Body of pancreas (tissue), 4 donors: ENCODE data around the gene LRRC45. TPM values are rescaled to one million over a fixed set of nuclear protein-coding genes. Genes with fewer than 3 reads are reported as not detected.

ENCODE experiments used
- ATAC-seq: fragments of 150-250 bp; one replicate; pipeline ENCODE4 v1.9.1; 2016
- DNase-seq, 4 donors: peaks; one replicate each; pipeline ENCODE4 v3.0.0-alpha.2; 2019
- H3K27ac ChIP-seq, 4 donors: fragments of 200-600 bp; sonication (generic); 1 replicate in 3 of 4; 2 replicates in 1 of 4; pipeline versions ENCODE4 v1.5.1 to v1.6.1; 2016 to 2019; ENCODE audit warnings: mild to moderate bottlenecking in 1 of 4, mixed read lengths in 1 of 4, moderate library complexity in 1 of 4
- H3K27me3 ChIP-seq, 2 donors: fragments of 200-600 bp; sonication (generic); one replicate each; pipeline ENCODE4 v1.6.0; 2016; ENCODE audit warnings: mild to moderate bottlenecking in 1 of 2
- H3K36me3 ChIP-seq, 2 donors: fragments of 200-600 bp; sonication (generic); replicated peaks in 1 of 2; 2 replicates each; pipeline ENCODE4 v1.5.1; 2016; ENCODE audit warnings: low read depth in 2 of 2; ENCODE audit not compliant: insufficient read depth in 1 of 2
- H3K4me1 ChIP-seq: fragments of 200-600 bp; sonication (generic); one replicate; pipeline ENCODE4 v1.6.0; 2016
- H3K4me3 ChIP-seq, 2 donors: fragments of 200-600 bp; sonication (generic); 1 replicate in 1 of 2; 2 replicates in 1 of 2; pipeline ENCODE4 v1.5.1; 2016 to 2019
- H3K9me3 ChIP-seq, 3 donors: fragments of 200-600 bp; sonication (generic); 1 replicate in 2 of 3; 2 replicates in 1 of 3; pipeline ENCODE4 v1.5.1; 2016
- POLR2A ChIP-seq, 3 donors: fragments of 450-650 bp; IDR thresholded peaks; one replicate each; pipeline ENCODE4 v1.6.1; 2016; ENCODE audit warnings: antibody characterized with exemption in 3 of 3, mild to moderate bottlenecking in 2 of 3
- whole genome bisulfite sequencing, 2 donors: methylation state at CpG; one replicate each; pipeline ENCODE4 v1.1.5; 2017; 5-methylcytosine and 5-hydroxymethylcytosine counted together
- intact Hi-C: fragments of 100-400 bp; cut with DNase I; formaldehyde crosslinking; loops from one replicate; pipeline ENCODE4 v1.15.1; 2023
- total RNA-seq, 2 donors: library from RNA; depleted of rRNA; stranded (reverse); fragments of >200 nt; gene quantifications; one replicate each; pipeline ENCODE4 v1.1.0, GENCODE V29; 2016
- TF ChIP-seq, protein P1 (sequence below), 7 experiments: fragments of 450-650 bp in 4 of 7; fragments of 200-600 bp in 3 of 7; sonication (generic) in 3 of 7; IDR thresholded peaks; one replicate each; pipeline ENCODE4 v1.5.1; 2016 to 2019; ENCODE audit warnings: antibody characterized with exemption in 7 of 7

Gene LRRC45
- total RNA-seq, 2 donors from 2014 or later: 8.0 to 36.3 TPM

DNA sequence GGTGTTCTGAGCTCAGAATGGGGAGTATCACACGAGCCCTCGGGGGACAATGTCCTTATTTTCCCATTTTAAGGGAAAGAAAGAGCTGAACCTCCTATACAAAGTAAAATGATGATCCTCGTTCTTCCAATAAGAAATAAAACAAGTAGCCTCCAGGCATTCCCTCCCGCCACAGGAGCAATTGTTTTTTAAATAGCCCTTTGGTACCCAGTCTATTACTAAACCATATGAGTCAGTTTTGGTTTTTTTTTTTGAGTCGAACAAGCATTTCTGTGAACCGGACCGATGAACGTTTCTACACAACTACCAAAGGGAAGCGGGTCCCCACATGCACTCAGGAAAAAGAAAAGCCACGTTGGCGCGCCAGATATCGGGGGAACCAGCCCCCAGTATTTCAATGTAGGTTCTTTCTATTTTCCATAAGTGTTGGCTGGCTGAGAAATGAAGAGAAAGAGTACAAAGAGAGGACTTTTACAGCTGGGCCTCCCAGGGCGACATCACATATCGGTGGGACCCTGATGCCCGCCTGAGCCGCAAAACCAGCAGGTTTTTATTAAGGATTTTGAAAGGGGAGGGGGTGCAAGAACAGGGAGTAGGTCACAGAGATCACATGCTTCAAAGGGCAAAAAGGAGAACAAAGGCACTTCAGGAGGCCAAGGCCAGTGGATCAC is 18.2 kb downstream of the LRRC45 start:
- no peaks in the 10 kb centered on the region for H3K36me3 ChIP-seq
- DNase-seq (no peak), ATAC-seq (no peak)
- H3K27ac ChIP-seq: no peak overlapping the region
- H3K9me3 ChIP-seq: no peaks in the 10 kb centered on the region
- WGBS, 2 donors: 85 to 88% methylated on average over 17 of the region's 17 CpGs
- intact Hi-C loops: no loop called here
- H3K4me1 ChIP-seq: peaks cover 23% of the 10 kb centered on the region
- H3K27me3 ChIP-seq: no peaks in the 10 kb centered on the region
- no peak overlapping the region for H3K4me3 ChIP-seq
- no peak for TF ChIP-seq POLR2A (IDR thresholded peaks at IDR 0.05)
- TF ChIP-seq, protein P1, sequence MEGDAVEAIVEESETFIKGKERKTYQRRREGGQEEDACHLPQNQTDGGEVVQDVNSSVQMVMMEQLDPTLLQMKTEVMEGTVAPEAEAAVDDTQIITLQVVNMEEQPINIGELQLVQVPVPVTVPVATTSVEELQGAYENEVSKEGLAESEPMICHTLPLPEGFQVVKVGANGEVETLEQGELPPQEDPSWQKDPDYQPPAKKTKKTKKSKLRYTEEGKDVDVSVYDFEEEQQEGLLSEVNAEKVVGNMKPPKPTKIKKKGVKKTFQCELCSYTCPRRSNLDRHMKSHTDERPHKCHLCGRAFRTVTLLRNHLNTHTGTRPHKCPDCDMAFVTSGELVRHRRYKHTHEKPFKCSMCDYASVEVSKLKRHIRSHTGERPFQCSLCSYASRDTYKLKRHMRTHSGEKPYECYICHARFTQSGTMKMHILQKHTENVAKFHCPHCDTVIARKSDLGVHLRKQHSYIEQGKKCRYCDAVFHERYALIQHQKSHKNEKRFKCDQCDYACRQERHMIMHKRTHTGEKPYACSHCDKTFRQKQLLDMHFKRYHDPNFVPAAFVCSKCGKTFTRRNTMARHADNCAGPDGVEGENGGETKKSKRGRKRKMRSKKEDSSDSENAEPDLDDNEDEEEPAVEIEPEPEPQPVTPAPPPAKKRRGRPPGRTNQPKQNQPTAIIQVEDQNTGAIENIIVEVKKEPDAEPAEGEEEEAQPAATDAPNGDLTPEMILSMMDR (IDR thresholded peaks at IDR 0.05): no peak

DNA sequence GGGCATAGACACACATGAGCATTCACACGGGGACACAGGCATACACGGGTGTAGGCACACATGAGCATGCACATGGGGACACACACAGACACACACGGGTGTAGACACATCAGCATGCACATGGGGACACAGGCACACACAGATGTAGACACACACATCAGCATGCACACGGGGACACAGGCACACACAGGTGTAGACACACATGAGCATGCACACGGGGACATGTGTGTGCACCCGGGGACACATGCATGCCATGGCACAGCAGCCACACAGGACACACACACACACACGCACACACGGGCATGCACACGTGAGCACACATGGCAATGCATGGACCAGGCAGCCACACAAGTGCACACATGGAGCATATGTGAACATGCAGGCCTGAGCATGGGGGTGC is 19.5 kb downstream of the LRRC45 start:
- no peaks in the 10 kb centered on the region for H3K36me3 ChIP-seq
- no peak for ATAC-seq
- 77 to 83% methylated on average over 3 to 9 of the region's 9 CpGs for WGBS, 2 donors
- no peak for DNase-seq
- no peak overlapping the region for H3K27ac ChIP-seq
- TF ChIP-seq, protein P1 (IDR thresholded peaks at IDR 0.05): no peak
- no peak for TF ChIP-seq POLR2A (IDR thresholded peaks at IDR 0.05)
- H3K4me3 ChIP-seq: no peak overlapping the region
- intact Hi-C loops: no loop called here
- H3K9me3 ChIP-seq: no peaks in the 10 kb centered on the region
- H3K27me3 ChIP-seq: no peaks in the 10 kb centered on the region
- H3K4me1 ChIP-seq: peaks cover 15% of the 10 kb centered on the region

DNA sequence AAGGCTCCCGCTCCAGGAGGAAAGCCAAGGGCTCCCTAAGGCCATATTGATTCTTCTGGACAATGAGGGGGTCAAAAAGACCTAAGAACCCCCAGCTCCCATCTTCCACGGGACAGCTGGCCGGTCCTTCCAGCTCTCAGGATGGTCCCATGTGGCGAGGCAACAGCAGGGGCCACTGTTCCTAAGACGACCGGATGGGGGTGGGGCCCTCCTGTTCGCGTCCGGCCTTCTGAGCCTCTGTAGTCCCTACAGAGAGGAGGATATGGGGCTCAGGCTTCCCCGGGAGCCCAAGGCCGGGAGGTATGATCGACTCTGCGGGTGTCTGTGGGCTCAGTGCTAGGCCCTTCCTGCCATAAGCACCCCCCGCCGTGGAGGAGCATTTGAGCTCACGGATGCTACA is 20.4 kb downstream of the LRRC45 start:
- Histone ChIP-seq H3K27ac (no peak overlapping the region), H3K27me3 (no peaks in the 10 kb centered on the region), H3K4me1 (peaks cover 10% of the 10 kb centered on the region), H3K4me3 (no peak overlapping the region), H3K36me3 (no peaks in the 10 kb centered on the region), H3K9me3 (no peaks in the 10 kb centered on the region)
- DNase-seq: no peak
- 74 to 80% methylated on average over 6 to 16 of the region's 16 CpGs for WGBS, 2 donors
- TF ChIP-seq POLR2A (IDR thresholded peaks at IDR 0.05): no peak
- TF ChIP-seq, protein P1 (IDR thresholded peaks at IDR 0.05): no peak
- ATAC-seq: no peak
- intact Hi-C loops: no loop called here

DNA sequence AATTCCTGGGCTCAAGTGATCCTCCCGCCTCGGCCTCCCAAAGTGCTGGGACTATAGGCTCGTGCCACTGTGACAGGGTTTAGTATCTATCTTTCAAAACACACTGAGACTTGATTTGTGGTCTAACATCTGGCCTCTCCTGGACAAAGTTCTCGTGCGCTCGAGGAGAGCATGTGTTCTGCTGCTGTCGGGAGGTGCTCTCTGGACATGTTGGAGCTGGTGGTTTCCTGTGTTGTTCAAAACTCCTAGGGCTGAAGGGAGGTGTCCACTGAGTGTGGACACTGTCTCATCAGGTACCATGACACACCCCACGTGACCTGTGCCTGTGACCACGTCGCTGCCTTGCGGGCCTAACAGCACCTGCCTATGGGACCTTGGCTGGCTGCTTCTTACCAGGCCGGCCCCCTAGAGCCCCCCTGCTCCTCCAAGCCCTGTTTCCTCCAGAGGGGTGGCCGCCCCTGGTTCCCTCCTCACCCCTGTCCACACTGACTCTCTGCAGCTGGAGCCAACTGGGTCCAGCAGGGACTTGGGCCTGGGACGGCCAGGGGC is 22.9 kb downstream of the LRRC45 start:
- ATAC-seq: no peak
- H3K36me3 ChIP-seq: no peaks in the 10 kb centered on the region
- no peak overlapping the region for H3K4me3 ChIP-seq
- DNase-seq: no peak
- WGBS, 2 donors: 76% methylated on average over 8 to 14 of the region's 14 CpGs
- H3K9me3 ChIP-seq: no peaks in the 10 kb centered on the region
- H3K27me3 ChIP-seq: no peaks in the 10 kb centered on the region
- no peak overlapping the region for H3K27ac ChIP-seq
- intact Hi-C loops: no loop called here
- no peak for TF ChIP-seq POLR2A (IDR thresholded peaks at IDR 0.05)
- TF ChIP-seq, protein P1 (IDR thresholded peaks at IDR 0.05): no peak
- H3K4me1 ChIP-seq: peaks cover 20% of the 10 kb centered on the region

DNA sequence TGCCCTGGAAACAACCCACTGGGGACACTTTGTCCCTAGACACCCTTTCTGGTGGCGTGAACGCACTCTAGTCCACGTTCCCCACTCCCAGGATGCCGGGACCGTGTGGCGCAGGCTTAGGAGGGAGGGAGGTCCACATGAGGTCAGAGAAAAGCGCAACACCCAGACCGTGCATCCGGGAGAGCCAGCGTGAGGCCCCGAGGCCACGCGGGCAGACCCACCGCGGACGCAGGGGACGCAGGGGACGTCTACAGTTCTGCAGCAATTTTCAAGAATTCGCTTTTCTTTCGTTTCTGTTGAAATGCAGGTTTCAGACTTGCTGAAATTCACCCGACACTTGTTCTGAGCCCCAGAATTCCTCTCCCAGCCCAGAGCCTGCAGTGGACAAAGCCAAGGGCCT is 23.8 kb downstream of the LRRC45 start:
- no peaks in the 10 kb centered on the region for H3K27me3 ChIP-seq
- 92 to 95% methylated on average over 21 of the region's 21 CpGs for WGBS, 2 donors
- no peak overlapping the region for H3K4me3 ChIP-seq
- ATAC-seq (no peak), DNase-seq (no peak)
- TF ChIP-seq, protein P1 (IDR thresholded peaks at IDR 0.05): no peak
- no peak for TF ChIP-seq POLR2A (IDR thresholded peaks at IDR 0.05)
- no peaks in the 10 kb centered on the region for H3K36me3 ChIP-seq
- intact Hi-C loops: no loop called here
- H3K27ac ChIP-seq: no peak overlapping the region
- H3K4me1 ChIP-seq: peaks cover 20% of the 10 kb centered on the region
- H3K9me3 ChIP-seq: no peaks in the 10 kb centered on the region
